Esophagus squamous epithelium (tissue), 4 donors: ENCODE data around the gene GSTM2.

Experiments
- POLR2A ChIP-seq, 4 donors: fragments of 450-650 bp; IDR thresholded peaks; one replicate each; pipeline ENCODE4 v1.6.1; 2017; ENCODE audit warnings: antibody characterized with exemption in 4 of 4, mild to moderate bottlenecking in 4 of 4, moderate library complexity in 3 of 4
- TF ChIP-seq, protein P1 (sequence below), 6 experiments: fragments of 450-650 bp in 4 of 6; fragments of 200-600 bp in 2 of 6; sonication (generic) in 2 of 6; IDR thresholded peaks; one replicate each; pipeline ENCODE4 v1.5.1; 2016 to 2019; ENCODE audit warnings: antibody characterized with exemption in 6 of 6, mild to moderate bottlenecking in 4 of 6, moderate library complexity in 4 of 6

GRCh38 chr1:109652402-109652801 is 15.5 kb upstream of the GSTM2 start:
- TF ChIP-seq, protein P1, sequence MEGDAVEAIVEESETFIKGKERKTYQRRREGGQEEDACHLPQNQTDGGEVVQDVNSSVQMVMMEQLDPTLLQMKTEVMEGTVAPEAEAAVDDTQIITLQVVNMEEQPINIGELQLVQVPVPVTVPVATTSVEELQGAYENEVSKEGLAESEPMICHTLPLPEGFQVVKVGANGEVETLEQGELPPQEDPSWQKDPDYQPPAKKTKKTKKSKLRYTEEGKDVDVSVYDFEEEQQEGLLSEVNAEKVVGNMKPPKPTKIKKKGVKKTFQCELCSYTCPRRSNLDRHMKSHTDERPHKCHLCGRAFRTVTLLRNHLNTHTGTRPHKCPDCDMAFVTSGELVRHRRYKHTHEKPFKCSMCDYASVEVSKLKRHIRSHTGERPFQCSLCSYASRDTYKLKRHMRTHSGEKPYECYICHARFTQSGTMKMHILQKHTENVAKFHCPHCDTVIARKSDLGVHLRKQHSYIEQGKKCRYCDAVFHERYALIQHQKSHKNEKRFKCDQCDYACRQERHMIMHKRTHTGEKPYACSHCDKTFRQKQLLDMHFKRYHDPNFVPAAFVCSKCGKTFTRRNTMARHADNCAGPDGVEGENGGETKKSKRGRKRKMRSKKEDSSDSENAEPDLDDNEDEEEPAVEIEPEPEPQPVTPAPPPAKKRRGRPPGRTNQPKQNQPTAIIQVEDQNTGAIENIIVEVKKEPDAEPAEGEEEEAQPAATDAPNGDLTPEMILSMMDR (IDR thresholded peaks at IDR 0.05), result no peak
- TF ChIP-seq POLR2A (IDR thresholded peaks at IDR 0.05), result no peak
